ENCODE results near the gene ITPR2. TPM values are rescaled to one million over a fixed set of nuclear protein-coding genes. Genes with fewer than 3 reads are reported as not detected.
A peak's percentile ranks its signal among the peaks of the same experiment; 100 is the strongest.

Gene ITPR2
- total RNA-seq, 1 experiment from 2014 or later: 13.6 TPM

DNA sequence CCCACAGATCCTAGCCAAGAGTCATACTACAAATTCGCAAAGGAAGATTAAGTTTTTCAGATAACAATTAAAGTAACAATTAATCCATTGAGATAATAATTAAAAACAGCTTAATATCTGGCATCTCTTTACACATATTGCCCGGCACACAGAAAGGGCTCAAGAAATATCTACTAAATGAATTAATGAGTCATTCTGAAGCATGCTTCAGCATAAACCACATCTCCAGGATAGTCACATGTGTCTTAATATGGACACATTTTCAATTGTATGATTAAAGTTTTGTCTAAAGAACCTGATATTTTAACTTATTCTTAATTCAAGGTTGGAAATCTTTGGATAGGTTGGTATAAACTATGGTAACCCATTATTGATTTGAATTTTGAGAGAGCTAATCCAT lies 9.6 kb downstream of the ITPR2 start:
- DNase-seq (ENCODE audit: low read depth): peak; percentile 51

DNA sequence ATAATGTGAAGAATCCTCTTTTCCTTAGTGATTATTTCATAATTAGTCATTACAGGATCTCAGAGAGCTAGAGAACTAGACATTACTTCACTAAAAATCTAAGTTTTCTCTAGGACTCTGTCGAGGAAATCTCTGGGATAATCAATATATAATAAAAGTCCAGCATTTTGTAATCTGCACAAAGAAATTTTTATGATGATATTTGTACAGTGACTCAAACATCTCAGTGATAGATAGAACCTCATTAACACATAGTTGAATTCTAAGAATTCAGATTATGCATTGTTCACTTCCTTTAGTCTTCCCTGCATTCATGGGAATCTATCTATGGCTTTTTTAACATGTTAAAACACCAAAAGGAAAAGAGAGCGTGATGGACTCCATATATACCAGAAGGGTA lies 11.0 kb downstream of the ITPR2 start:
- no peak for DNase-seq (ENCODE audit: low read depth)

DNA sequence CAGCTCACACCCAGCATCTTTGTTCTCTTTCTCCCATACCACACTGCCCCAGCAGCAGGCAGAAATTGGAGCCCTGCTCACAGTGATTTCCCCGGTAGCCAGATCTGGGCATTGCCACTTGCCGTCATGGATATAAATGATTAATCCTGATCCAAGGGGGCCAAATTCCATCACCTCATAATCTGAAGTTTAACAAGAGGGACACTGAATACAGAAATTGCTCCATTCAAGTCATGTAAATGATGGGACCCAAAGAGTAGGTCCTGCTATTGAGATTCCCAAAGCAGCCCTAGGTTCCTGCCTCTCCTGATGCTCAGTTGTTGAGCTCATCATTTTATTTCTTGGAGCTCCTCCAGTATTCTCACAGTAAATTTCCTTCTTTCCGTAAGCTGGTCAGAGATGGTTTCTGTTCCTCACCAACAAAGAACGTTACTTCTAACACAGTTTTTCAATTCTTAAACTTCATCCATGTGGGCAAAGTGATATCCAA lies 11.7 kb downstream of the ITPR2 start:
- peak; percentile 54 for DNase-seq (ENCODE audit: low read depth)

DNA sequence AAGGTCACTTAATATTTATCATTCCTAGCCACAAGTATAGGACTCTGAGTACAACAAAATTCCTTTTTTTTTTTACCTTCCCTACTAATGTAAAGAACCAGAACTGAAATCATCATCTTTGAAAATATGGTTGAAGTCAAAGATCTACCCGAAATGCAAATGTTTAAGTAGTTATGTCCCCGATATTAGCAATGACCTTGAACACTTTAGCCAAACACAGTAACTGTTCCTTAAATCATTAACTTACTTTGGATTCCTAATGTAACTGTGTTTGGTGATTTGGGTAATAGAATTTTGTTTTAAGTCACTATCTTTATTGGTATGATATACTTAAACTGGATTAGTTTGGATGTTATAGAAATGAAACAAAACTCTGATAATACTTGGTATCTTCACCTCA lies 14.4 kb downstream of the ITPR2 start:
- no peak for DNase-seq (ENCODE audit: low read depth)

DNA sequence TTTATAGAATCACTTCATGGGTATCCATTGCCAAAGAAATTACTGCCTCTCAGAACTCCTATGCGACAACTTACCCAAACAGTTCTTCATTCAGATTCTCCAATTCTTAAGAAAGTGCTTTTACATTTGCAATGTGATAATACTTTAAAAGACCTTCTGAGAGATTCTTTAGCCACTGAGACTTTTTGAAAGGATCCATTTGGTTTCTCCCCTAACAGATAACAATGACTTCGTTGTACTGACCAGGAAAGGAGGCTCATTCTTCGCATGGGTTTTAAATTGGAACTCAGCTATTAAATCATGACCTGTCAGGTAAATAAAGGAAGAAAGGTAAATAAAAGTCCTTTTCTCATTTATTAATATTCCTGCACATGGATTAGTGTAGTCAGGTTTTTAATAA lies 14.8 kb downstream of the ITPR2 start:
- DNase-seq (ENCODE audit: low read depth): no peak

DNA sequence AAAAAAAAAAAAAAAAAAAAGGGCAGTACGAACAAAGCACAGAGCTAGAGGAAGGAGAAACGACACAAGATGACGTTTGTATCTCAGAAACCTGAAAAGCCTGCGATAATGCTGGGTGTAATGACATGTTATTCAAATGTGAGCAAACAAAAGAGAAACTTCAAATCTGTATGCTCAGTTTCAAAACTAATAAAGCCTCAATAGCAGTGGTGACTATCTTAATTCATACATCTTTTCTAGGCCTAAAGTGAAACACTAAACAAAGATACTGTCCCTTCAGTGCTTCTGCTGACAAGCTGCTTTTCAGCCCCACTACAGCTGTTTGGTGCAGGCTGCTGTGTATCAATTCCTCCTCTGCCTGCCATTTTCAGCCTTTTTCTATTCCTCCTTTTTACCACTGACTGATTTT lies 15.8 kb downstream of the ITPR2 start:
- DNase-seq (ENCODE audit: low read depth): no peak

DNA sequence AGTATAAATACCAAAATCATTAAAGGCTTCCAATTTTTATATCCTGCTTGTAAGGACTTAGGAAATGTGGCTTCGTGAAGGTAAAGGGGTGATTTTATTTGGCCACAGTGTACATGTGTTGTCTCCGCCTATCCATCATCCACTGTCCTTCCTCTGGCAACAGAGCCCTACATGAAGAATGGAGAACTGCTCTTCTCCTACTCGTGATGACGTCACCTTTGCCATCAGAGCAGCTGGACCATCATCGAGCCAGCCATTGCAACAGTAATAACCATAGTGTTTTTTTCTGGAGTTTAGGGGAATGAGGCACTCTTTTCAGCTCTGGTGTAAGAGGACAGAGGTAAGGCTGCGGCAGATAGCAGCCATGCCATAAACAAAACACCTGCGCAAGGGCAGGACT lies 19.2 kb downstream of the ITPR2 start:
- DNase-seq (ENCODE audit: low read depth): no peak

DNA sequence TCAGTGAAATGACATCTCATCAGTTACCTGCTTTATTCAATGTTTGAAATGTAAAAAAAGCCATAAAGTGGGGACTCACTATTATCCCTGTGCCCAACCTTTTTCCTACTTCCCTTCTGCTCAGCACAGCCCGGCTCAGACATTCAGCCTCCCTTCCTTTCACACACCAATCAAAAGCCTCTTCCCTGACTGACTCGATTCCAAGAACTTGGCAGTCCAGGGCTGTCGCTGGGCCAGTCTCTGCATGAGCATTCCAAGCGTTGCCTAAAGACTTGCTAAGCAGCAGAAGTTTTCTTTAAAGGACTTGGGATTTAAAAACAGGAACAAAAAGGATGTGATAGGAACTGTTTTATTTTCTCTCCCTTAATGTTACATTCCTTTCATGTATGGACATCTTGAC lies 22.7 kb downstream of the ITPR2 start:
- peak; percentile 56 for DNase-seq (ENCODE audit: low read depth)

DNA sequence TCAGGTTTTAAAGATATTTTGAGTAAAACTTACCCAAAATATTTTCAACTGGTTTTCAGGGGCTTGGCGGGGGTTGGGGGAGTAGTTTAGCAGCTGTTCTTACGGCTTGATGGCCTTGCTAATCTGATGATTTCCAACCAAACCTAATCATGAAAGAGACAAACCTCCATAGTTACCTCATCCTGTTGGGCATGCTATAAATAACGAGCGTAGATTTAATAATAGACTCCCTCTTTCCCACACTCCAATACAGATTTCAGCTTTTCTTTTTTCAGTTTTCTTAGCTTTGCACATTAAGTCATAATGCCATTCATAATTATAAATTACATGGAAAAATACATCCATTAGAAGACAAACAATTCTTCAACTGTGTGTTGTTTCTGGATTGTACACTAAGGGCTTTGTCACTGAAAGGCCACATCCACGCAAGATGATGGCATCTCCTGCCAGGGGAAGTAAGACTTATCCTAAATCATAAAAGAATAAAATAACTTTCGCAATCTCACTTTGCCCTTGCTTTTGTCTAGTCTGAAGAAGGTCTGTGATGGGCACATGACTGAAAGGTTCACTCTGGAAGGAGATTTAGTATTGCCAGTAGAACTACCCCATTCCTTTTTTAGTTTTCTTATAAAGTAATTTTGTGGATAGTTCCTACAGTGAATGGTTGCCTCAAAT lies 23.2 kb downstream of the ITPR2 start:
- no peak for DNase-seq (ENCODE audit: low read depth)

DNA sequence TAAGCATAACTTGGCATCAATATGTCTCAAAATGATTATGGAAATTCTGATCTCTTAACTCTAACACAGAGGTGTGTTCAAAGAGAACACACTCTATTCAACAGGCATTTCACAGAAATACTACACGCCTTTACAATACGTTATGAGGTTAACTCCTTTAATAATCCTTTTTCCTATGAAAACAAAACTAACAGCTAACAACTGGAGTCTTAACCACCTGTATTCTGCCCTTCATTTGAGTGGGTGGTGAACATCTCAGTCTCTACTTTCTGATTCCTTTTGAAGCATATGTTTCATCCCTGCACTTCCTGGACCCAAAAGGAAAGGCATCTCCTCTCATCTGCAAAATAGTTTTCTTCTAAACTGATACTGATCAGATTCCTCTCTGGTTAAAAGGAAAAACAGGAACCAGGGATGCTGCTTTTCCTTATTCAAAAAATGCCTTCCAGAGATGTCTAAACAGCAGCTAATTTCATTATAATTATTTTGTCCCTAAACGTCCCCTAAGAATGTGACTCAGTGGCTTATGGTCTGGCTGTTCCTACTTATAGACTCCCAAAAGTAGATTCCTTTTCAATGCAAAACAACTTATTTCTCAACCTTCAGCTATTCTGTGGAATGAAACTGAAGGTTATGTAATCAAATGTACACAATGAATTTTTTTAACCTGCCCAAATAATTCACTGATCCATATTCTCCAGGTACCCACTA lies 24.1 kb downstream of the ITPR2 start:
- no peak for DNase-seq (ENCODE audit: low read depth)

DNA sequence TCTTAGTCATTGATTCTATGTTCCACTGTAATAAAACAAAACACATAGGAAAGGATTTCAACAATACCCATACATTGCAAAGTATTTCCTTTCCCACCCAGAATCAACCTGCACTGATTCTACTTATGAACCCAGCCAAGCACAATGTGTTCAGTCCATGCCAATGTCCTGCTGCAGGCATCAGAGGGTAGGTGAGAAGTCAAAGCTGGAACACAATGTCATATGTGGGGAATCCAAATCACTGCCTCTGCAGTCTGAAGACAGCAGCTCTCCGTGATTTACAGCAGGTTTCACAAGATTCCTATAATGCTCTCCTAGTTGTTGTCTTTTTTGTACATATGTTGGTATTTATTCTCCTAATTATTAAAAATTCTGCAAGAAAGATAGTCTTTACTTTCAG lies 25.7 kb downstream of the ITPR2 start:
- DNase-seq (ENCODE audit: low read depth): no peak

DNA sequence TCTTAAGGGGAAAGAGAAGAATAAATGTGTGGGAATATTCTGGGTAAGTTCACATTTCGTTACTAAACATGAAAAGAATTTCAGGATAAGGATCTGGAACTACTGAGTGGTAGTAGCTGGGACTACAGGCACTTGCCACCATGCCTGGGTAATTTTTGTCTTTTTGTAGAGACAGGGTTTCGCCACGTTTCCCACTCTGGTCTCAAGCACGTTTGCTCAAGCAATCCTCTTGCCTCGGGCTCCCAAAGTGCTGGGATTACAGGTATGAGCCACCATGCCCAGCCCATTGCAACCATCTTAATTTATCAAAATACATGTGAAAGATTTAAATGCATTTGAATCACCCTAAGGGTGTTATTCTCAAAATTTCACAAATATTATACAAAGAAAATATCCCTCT lies 26.4 kb downstream of the ITPR2 start:
- DNase-seq (ENCODE audit: low read depth): no peak

DNA sequence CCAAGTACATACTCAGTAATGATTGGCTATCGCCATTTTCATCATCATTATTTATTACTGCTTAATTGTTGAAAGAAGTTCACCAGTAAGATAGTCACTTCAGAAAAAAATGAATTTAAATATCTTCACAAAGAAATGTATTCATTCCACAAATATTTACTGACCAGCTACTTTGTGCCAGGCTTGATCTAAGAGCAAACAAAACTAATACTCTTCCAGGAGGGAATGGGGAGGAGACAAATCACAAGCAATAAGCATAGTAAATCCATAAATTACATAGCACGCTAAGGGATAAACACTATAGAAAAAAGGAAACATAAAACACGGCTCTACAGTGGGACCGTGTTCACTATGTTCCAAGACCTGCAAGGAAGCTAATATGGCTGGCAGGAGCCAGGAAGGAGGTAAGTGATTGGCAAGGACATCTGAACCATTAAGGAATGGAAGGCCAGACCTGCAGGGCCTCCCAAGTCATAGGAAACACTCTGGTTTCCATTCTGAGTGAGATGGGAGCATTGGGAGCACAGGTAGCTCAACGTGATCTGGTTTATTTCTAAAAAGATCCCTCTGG lies 27.5 kb downstream of the ITPR2 start:
- no peak for DNase-seq (ENCODE audit: low read depth)

DNA sequence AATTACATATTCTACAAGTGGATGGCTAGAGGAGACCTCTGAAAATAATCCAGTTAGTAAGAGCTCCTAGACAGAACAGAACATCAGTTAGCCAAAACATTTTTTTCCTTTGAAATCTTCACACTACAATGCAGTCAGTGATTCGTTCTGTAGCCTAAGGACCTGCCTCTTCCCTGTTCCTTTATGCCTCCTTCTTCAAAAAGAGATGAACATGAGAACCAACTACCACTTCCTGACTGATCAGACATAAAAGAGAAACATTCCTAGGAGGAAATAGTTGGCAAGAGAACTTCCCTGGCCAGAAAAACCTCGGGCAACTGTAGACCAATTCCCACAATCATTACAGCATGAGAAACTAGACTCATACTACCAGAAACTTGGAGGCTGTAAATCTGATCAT lies 29.4 kb downstream of the ITPR2 start:
- peak; percentile 74 for DNase-seq (ENCODE audit: low read depth)

DNA sequence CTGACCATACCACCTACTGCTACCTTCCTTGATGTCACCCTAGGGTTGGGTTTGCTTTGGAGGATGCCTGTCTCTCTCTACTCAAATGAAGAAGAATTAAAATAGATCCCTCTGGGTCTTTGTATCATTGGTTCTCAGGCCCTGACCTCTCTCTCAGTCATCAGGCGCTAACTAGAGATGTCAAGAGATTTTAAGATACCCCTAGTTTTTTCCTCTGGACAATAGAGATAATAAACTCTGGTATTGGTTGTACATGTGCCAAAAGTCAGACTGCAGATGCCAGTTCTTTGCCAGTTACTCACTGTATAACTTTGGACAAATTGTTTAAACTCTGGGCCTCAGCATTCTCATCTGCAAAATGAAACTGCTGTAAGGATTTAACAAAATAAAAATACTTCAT lies 31.5 kb downstream of the ITPR2 start:
- no peak for DNase-seq (ENCODE audit: low read depth)

DNA sequence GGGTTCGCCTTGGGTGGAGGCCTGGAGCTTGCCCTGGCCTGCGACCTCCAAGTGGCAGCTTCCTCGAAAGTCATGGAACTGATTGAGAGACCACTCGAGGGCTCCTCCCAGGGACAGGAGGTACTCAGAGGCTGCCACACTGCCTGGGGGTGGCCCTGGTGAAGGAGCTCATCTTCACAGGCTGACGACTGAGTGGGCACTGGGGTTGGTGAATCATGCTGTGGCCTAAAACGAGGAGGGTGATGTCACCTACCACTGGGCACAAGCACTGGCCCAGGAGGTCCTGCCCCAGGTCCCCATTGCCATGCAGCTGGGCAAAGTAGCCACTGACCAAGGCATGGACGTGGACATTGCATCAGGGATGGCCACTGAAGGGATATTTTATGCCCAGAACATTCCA lies 32.1 kb downstream of the ITPR2 start:
- no peak for DNase-seq (ENCODE audit: low read depth)

DNA sequence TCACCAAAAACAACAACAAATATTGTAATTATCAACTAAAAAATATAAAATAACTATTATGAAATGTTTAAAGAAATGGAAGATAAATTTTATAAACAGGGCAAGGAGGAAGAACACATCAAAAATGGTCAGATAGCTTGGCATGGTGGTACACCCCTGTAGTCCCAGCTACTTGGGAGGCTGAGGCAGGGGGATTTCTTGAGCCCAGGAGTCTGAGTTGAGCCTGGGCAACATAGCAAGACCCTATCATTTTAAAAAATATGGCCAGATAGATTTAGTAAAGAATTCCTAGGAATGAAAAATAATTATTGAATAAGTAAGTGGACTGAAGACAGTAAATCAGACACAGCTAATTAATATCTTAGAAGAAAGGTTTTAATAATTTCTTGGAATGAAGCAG lies 32.6 kb downstream of the ITPR2 start:
- no peak for DNase-seq (ENCODE audit: low read depth)

DNA sequence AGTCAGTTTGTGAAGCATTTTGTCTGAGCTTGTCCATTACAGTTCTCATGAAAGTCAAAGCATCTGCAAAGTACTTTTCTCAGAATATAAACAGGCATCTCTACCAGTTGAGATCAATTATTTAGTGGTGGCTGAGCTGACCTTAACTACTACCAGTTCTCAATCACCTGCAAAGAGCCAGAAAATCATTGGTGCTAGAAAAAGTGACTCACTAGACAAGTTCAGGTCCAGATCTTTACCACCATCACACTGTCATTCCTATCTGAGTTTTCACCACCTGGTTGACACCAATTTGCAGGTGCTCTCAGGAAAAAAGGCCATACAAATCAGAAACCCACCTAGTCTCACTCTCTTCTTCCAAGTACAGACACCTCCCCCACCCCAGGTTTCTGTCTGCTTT lies 33.3 kb downstream of the ITPR2 start:
- no peak for DNase-seq (ENCODE audit: low read depth)

DNA sequence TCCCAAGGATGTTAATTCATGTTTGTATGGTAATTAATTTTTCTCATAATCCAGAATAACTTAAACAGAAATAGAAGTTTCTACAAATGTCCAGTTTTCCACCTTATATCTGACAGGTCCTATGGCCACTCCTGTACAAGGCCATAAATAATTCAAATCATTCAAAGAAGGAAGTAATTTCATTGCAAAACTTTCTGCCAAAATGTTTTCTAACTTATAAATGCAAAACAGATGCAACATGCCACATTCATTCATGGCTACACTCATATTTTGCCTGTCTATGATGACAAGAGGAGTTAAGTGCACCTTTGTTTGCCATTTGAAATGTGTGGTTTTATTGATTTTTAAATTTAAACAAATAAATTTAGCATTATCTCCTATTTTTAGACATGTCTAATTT lies 34.4 kb downstream of the ITPR2 start:
- no peak for DNase-seq (ENCODE audit: low read depth)

DNA sequence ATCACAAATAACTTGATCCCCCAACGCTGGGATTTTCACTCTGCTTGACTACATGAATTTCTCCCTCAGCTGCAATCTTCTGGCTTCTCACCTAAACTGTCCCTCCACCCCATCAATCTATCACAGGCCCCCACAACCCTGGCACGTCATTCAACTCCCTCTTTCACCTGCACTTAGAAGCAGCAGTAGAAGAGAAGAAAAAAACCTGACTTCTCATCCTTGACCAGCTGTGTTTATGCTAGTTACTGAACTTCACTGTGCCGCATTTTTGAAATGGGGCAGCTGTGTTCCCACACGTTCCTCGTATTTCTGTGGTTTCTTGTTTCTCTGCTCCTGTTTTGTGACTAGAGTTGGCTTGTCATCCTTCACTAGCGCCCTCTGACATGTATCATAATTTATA lies 35.0 kb downstream of the ITPR2 start:
- DNase-seq (ENCODE audit: low read depth): no peak

DNA sequence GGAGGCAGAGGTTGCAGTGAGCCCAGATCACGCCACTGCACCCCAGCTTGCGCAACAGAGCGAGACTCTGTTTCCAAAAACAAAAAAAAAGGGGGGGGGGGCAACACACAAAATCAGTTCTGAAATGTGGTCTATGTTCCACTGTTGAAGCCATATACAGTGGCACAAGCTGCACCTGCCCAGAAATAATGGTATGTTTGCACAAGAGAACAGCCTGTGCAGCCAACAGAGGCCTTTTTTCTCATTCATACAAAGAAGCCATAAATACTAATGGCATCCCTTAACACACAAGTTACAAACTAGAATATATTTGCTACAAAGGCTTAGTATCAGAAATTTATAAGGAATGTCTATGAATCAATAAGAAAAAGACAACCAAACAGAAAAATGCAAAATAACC lies 37.1 kb downstream of the ITPR2 start:
- no peak for DNase-seq (ENCODE audit: low read depth)

DNA sequence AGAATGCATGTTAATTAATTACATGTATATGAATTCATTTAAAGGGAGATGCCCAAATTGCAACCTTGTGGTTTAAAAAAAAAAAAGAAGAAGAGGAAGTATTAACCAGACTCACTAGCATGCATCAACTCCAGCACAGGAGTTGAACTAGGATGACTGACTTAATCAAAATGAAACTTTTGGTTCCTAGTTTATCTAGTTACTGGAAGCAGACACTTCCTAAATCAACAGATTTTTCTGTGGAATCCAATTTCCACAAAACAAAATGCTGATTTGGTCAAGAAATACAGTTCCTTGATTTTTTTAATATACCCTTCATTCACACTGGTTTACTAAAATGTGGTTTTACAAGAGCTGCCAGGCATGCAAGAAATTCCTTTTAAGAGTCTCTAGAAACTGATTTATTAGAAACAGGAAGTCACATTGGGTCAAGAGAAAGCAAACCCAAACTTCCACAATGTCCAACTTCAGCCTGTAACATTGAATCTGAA lies 41.6 kb downstream of the ITPR2 start:
- DNase-seq (ENCODE audit: low read depth): peak; percentile 78

DNA sequence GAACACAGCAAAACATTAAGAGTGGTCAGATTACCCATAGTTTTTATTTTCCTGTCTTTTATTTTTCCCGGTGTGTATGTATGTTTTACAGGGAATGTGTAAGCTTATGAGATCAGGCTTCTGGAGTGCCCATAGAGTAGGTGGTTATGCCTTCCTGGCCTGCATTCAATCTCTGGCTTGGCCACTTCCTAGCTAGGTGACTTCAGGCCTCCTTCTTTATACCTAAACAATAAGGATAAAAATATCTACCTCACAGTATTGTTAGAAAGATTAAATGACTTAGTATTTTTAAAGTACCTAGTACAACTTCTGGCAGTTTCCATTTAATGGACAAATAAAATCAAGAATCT lies 42.4 kb downstream of the ITPR2 start:
- peak; percentile 32 for DNase-seq (ENCODE audit: low read depth)

All from M059J (cell line).